Astrocyte of the cerebellum (primary cell): Measurements from ENCODE around the gene NMRAL1.

ENCODE experiments used
- DNase-seq: peaks from one replicate; pipeline ENCODE4 v3.0.0-alpha.2; 2011; ENCODE audit warnings: low read depth
- H3K4me3 ChIP-seq: 2 replicates; pipeline ENCODE4 v1.5.1; 2011; ENCODE audit warnings: mild to moderate bottlenecking, low read depth, low read length, moderate library complexity
- CTCF ChIP-seq: IDR thresholded peaks from 2 replicates; pipeline ENCODE4 v1.5.1; 2012; ENCODE audit warnings: low read length, low read depth, moderate library complexity, mild to moderate bottlenecking; ENCODE audit errors: missing control alignments
- in situ Hi-C: cut with HindIII; loops from 2 replicates; pipeline ENCODE4 v1.10.0; 2017; ENCODE audit warnings: low sequenced_read_pairs

The NMRAL1 gene

GRCh38 chr16:4474192-4474961 is at the start of gene NMRAL1:
Gene NMRAL1 (minus strand): TSS chr16:4474625. CDS start chr16:4474132, 493 bp downstream.
- no peak for TF ChIP-seq CTCF
- in situ Hi-C loops: no loop called here
- peak; percentile 68 for DNase-seq
- H3K4me3 ChIP-seq: peak within 1 kb of the TSS; percentile 62

- in situ Hi-C loops: loop anchor here (25.0 kb wide), 1 partner anchor 114 kb away; no protein-coding TSS in a partner anchor
- no peak for DNase-seq
- no peak overlapping the region for H3K4me3 ChIP-seq
- TF ChIP-seq CTCF: no peak
These were observed 49.3 kb upstream of the NMRAL1 start for GRCh38 chr16:4523686-4524085.

- TF ChIP-seq CTCF: no peak
- in situ Hi-C loops: loop anchor here (25.0 kb wide), 1 partner anchor 115 kb away; no protein-coding TSS in a partner anchor
- no peak overlapping the region for H3K4me3 ChIP-seq
- no peak for DNase-seq
These were observed 47.7 kb upstream of the NMRAL1 start for GRCh38 chr16:4522051-4522581.

GRCh38 chr16:4520913-4521312 is 46.5 kb upstream of the NMRAL1 start:
- no peak for TF ChIP-seq CTCF
- in situ Hi-C loops: loop anchor here (25.0 kb wide), 1 partner anchor 116 kb away; no protein-coding TSS in a partner anchor
- no peak overlapping the region for H3K4me3 ChIP-seq
- no peak for DNase-seq

- in situ Hi-C loops: loop anchor here (25.0 kb wide), 1 partner anchor 118 kb away; no protein-coding TSS in a partner anchor
- DNase-seq: no peak
- no peak for TF ChIP-seq CTCF
- H3K4me3 ChIP-seq: no peak overlapping the region
These were observed 45.0 kb upstream of the NMRAL1 start for GRCh38 chr16:4519274-4520058.
